NOMO-1 (cell line): ENCODE data around the gene TUBB2A.
"Not testable (repeated sequence)": the region's sequence is repeated elsewhere in the genome, so short reads cannot be mapped to it uniquely, and the experiment has no call there.

Experiments used
- DNase-seq, 2 experiments: peaks; one replicate each; lab custom pipeline; 2025; ENCODE audit not compliant: unreplicated experiment in 2 of 2; lab: John Stamatoyannopoulos, UW

Gene TUBB2A

GRCh38 chr6:3181105-3181504, 23.8 kb upstream of the TUBB2A start:
- DNase-seq, result no peak

GRCh38 chr6:3179945-3180344, 22.6 kb upstream of the TUBB2A start:
- not testable (repeated sequence) for DNase-seq

DNA sequence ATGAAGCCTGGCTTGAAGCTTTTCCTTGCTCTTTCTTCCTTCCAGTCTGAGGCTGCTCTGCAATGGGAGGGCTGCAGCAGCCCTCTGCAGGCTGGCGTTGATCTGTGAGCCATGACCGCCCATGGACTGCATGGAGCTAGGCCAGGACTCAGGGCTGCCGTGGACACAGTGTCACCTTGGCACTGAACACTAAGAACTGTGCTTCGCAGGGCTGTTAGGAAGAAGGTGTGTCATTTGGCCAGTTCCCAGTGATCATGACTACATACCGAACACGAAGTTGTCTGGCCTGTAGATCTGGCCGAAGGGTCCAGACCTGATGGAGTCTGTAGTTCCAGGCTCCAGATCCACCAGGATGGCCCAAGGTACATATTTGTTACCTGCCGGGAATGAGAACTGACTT, 21.3 kb upstream of the TUBB2A start:
- not testable (repeated sequence) for DNase-seq

- DNase-seq, result peak; percentile 20 to 47
Measured at GRCh38 chr6:3176562-3177355, 19.4 kb upstream of the TUBB2A start.

DNA sequence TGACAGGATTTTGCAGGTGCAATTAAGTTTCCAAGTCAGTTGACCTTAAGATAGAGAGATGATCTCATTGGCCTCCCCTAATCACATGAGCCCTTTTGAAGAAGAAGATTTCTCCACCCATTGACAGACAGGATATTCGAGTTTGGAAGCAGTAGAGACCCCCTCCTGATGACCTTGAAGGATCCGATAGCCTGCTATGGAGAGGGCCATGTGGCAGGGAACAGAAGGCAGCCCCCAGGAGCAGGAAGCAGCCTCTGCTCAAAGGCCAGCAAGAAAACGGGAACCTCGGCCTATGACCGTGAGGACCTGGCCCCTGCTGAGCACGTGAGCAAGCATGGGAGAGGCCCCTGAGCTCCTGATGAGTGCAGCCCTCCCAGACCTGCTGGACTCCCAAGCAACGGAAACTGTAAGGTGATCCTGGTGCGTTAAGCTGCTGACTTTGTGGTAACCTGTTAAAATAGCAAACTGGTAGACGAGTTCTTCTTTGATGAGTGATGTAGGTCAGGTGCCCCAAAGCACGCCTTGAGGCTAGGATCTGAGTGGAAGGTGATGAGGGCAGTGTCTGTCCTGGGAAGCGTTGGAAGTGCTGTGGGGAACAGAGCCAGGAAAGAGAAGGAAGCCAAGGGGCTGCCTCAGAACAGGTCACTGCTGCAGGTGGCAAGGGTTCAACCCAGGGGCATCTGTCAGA, 18.5 kb upstream of the TUBB2A start:
- no peak for DNase-seq

- DNase-seq, result not testable (repeated sequence)
Measured at GRCh38 chr6:3173636-3174089, 16.3 kb upstream of the TUBB2A start.

DNA sequence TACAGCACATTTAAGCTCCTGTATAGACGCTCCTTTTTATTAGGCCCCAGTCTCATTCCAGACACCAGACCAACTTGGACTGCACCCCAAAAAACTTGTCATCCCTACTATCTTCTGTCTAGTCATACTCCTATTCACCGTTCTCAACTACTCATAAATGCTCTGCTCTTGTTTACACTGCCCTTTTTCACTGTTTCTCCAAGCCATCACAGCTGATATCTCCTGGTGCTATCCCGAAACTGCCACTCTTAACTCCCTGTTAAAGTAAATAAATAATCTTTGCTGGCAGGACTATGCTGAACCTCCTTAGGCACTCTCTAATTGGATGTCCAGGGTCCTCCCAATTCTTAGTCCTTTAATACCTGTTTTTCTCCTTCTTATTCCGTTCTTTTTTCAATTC, 15.4 kb upstream of the TUBB2A start:
- not testable (repeated sequence) for DNase-seq

DNA sequence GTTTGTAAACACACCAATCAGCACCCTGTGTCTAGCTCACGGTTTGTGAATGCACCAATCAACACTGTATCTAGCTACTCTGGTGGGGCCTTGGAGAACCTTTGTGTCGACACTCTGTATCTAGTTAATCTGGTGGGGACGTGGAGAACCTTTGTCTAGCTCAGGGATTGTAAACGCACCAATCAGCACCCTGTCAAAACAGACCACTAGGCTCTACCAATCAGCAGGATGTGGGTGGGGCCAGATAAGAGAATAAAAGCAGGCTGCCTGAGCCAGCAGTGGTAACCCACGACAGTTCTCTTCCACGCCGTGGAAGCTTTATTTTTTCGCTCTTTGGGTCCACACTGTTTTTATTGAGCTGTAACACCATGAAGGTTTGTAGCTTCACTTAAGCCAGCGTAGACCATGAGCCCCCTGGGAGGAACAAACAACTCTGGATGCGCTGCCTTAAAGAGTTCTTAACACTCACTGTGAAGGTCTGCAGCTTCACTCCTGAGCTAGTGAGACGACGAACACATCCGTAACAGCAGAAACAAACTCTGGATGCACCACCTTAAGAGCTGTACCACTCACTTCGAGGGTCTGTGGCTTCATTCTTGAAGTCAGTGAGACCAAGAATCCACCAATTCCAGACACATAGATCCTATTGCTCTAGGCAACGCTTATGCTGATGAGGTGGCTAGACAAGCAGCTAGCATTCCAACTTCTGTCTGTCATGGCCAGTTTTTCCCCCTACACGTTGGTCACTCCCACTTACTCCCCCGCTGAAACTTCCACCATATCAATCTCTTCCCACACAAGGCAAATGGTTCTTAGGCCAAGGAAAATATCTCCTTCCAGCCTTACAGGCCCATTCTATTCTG, 14.2 kb upstream of the TUBB2A start:
- DNase-seq, result not testable (repeated sequence)

DNA sequence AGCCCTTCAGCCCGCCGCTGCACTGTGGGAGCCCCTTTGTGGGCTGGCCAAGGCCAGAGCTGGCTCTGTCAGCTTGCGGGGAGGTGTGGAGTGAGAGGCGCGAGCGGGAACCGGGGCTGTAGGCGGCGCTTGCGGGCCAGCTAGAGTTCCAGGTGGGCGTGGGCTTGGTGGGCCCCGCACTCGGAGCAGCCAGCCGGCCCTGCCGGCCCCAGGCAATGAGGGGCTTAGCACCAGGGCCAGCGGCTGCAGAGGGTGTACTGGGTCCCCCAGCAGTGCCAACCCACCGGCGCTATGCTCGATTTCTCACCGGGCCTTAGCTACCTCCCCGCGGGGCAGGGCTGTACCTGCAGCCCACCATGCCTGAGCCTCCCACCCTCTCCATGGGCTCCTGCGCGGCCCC, 13.3 kb upstream of the TUBB2A start:
- DNase-seq, result not testable (repeated sequence)

- not testable (repeated sequence) for DNase-seq
Measured at GRCh38 chr6:3168046-3168445, 10.7 kb upstream of the TUBB2A start.

- DNase-seq, result not testable (repeated sequence)
Measured at GRCh38 chr6:3166535-3167225, 9.3 kb upstream of the TUBB2A start.

DNA sequence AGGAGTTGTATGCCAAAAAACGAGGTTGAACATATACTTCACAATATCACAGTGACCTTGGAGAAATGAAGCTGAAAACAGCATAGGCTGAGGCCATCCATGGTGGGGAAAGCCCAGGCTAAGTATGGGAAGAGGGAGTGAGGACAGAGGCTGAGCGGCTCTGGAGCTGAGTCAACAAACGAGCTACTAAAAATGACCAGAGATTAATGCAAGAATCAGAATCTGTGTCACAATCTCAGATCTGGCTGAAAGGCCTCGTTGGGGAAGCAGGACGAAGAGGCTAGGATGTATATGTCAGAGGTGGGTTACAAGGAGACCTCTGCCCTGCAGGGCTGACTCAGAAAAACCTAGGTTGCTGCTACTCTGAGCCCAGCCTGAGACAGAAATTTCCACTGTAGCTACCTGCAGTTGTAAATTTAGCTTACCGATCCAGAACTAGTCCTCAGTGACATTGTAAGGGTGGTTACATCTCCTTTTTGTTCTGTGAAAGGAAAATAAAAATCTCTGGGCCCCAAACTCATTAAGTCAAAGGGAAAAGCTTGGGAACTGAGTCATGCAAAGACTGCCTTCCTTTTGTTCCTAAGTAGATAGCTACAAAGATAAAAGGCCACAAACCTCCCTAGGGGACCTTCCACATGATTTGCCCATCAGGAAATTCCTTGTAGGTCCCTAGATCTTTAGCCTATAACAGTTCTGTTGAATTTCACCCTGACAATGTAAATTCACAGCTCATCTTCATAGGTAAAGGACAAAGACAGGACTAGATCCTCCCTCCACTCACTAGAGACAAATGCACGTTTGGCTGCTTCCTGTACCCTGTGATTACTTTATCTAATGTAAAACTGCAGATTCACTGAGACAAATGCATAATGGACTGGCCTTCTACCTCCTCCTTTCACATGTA, 8.5 kb upstream of the TUBB2A start:
- DNase-seq, result peak in 1 of 2 experiments; percentile 15

- DNase-seq, result peak in 1 of 2 experiments; percentile 4
Measured at GRCh38 chr6:3164388-3164787, 7.0 kb upstream of the TUBB2A start.

- peak; percentile 67 to 71 for DNase-seq
Measured at GRCh38 chr6:3163248-3163594, 5.9 kb upstream of the TUBB2A start.

GRCh38 chr6:3162565-3163247, 5.4 kb upstream of the TUBB2A start:
- peak; percentile 71 to 77 for DNase-seq

DNA sequence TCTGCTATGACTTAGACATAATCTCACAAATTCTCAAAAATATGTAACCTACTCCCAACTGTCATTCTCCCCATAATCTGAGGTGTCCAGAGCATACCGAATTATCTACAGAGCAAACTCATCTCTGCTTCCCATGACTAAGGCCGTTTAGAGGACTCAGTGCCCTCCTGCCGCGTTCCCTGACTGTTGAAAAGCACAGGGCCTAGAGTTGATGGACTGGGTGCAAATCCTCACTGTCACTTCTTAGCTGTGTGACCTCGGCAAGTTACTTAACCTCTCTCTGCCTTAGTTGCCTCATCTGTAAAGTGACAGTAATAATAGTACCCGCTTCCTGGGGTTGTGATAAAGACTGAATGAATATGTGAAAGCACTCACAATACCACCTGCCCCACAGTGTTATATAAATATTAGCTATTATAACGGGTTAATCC, 4.7 kb upstream of the TUBB2A start:
- no peak for DNase-seq

GRCh38 chr6:3159805-3160781, 2.7 kb upstream of the TUBB2A start:
- DNase-seq, result peak; percentile 21 to 59
